Adipocyte (in vitro differentiated cells): ENCODE data around the gene TMPRSS11E.
"Not testable (repeated sequence)": the region's sequence is repeated elsewhere in the genome, so short reads cannot be mapped to it uniquely, and the experiment has no call there.

ENCODE experiments used
- DNase-seq: peaks from one replicate; pipeline ENCODE4 v3.0.0-alpha.2; 2015; ENCODE audit warnings: low read depth
- H3K27me3 ChIP-seq: replicated peaks from 2 replicates; pipeline ENCODE4 v1.7.0; 2013; ENCODE audit warnings: mild to moderate bottlenecking, low read length, moderate library complexity; ENCODE audit not compliant: control insufficient read depth, insufficient read depth
- H3K36me3 ChIP-seq: 2 replicates; pipeline ENCODE4 v1.7.0; 2013; ENCODE audit warnings: low read length, mild to moderate bottlenecking, moderate library complexity; ENCODE audit not compliant: control insufficient read depth, insufficient read depth, severe bottlenecking
- H3K4me1 ChIP-seq: 2 replicates; pipeline ENCODE4 v1.7.0; 2013; ENCODE audit warnings: mild to moderate bottlenecking, low read length, moderate library complexity; ENCODE audit not compliant: control insufficient read depth, insufficient read depth
- H3K4me3 ChIP-seq: 2 replicates; pipeline ENCODE4 v1.7.0; 2013; ENCODE audit warnings: mild to moderate bottlenecking, low read length, moderate library complexity
- H3K9ac ChIP-seq: 2 replicates; pipeline ENCODE4 v1.7.0; 2013; ENCODE audit warnings: mild to moderate bottlenecking, low read length, moderate library complexity
- H3K9me3 ChIP-seq: 2 replicates; pipeline ENCODE4 v1.7.0; 2013; ENCODE audit warnings: mild to moderate bottlenecking, low read length, moderate library complexity; ENCODE audit not compliant: control insufficient read depth

Gene TMPRSS11E

DNA sequence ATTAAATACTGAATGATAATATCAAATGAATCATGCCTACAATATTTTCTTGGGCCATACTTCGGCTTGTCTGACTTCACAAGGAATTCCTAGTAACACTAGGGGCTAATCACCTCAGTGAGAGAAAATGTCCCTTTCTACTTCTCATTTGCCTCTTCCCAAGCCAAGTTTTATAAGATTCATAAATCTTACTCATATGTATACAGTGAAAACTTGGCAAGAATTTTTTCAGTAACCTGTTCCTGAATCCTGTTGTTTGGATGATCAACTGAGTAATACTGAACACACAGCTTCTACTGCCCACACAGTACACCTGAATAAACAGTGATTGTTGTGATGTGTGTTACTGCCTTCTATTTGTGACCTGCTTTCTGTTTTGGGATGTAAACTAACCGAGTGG, 16.5 kb downstream of the TMPRSS11E start:
- H3K36me3 ChIP-seq = no peaks in the 10 kb centered on the region
- peaks cover 2% of the 10 kb centered on the region for H3K9me3 ChIP-seq
- H3K9ac ChIP-seq = no peak overlapping the region
- H3K27me3 ChIP-seq = no peaks in the 10 kb centered on the region
- H3K4me3 ChIP-seq = no peak overlapping the region
- no peak for DNase-seq
- H3K4me1 ChIP-seq = peaks cover 4% of the 10 kb centered on the region

DNA sequence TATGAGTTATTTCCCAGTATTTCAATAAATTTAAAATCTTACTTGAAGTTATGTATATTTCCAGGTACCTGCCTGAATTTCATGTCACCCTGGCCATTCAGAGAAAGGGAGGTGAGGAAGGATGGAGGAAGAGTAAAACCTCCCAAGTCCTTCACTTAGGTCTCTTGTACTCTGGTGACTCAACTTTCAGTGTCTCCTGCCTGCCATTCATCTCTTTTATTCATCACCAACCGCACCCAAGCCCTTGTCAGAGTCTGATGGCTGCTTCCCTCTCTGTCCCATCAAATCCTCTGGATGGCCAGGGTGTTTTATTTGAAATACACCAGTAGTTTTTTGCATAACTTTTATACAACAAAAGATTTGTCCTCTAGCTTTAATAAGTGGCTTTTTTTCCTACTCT, 17.8 kb downstream of the TMPRSS11E start:
- no peaks in the 10 kb centered on the region for H3K27me3 ChIP-seq
- peaks cover 7% of the 10 kb centered on the region for H3K9me3 ChIP-seq
- peaks cover 4% of the 10 kb centered on the region for H3K4me1 ChIP-seq
- H3K4me3 ChIP-seq = no peak overlapping the region
- no peak overlapping the region for H3K9ac ChIP-seq
- no peak for DNase-seq
- no peaks in the 10 kb centered on the region for H3K36me3 ChIP-seq

DNA sequence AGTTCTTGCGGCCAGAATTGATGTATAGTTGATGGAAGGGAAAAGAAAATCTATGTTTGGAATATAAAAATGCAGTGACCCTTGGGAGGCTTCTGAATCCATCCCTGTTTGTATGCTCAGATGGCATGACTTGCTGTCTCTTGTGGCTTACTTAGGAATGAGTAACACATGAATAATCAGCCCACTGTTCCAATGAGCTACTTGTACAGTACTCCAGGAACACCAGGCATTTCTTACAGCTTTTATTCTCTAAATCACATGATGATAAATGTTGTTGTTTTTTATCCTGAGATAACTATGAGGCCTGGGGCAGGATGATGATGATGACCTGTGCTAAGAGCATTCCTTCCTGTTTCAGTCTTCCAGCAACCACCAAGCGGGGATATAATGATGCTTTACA, 18.9 kb downstream of the TMPRSS11E start:
- H3K9ac ChIP-seq = no peak overlapping the region
- H3K9me3 ChIP-seq = peaks cover 7% of the 10 kb centered on the region
- H3K27me3 ChIP-seq = no peaks in the 10 kb centered on the region
- DNase-seq = peak; percentile 7
- no peaks in the 10 kb centered on the region for H3K36me3 ChIP-seq
- peaks cover 4% of the 10 kb centered on the region for H3K4me1 ChIP-seq
- H3K4me3 ChIP-seq = no peak overlapping the region

- H3K4me3 ChIP-seq = no peak overlapping the region
- H3K4me1 ChIP-seq = peaks cover 4% of the 10 kb centered on the region
- no peak for DNase-seq
- H3K27me3 ChIP-seq = no peaks in the 10 kb centered on the region
- H3K9ac ChIP-seq = no peak overlapping the region
- peaks cover 7% of the 10 kb centered on the region for H3K9me3 ChIP-seq
- H3K36me3 ChIP-seq = no peaks in the 10 kb centered on the region
Measured at GRCh38 chr4:68466751-68467150, 19.5 kb downstream of the TMPRSS11E start.

DNA sequence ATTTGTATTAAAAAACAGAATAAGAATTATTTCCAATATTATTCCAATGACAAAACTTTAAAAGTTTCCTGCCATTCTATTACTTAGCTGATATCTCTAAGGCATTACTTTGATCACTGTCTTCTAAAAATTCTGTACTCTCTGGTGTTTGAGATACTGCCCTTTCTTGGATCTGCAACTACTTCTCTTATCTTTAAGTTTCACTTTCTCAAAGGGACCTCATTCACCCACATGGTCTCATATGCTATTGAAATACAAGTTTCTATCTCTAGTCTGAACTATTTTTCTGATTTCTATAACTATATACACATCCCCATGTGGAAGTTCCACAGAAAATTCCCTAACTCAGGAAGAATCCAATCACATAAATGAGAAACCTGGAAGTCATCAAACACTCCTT, 22.2 kb downstream of the TMPRSS11E start:
- no peak for DNase-seq
- no peaks in the 10 kb centered on the region for H3K27me3 ChIP-seq
- H3K4me3 ChIP-seq = no peak overlapping the region
- H3K36me3 ChIP-seq = no peaks in the 10 kb centered on the region
- H3K9ac ChIP-seq = no peak overlapping the region
- H3K4me1 ChIP-seq = peaks cover 4% of the 10 kb centered on the region
- H3K9me3 ChIP-seq = peaks cover 7% of the 10 kb centered on the region

DNA sequence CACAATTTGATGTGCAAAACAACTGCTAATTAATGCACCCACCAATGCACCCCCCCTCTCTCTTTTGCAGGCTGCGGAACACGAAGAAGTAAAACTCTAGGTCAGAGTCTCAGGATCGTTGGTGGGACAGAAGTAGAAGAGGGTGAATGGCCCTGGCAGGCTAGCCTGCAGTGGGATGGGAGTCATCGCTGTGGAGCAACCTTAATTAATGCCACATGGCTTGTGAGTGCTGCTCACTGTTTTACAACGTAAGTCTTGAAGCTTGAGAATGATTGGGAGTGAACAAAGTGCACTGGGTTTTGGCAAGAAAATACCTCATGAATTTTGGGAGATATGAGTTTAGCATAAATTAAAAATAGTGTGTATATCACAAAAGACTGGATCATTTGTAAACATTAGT, 28.9 kb downstream of the TMPRSS11E start:
- H3K27me3 ChIP-seq = no peaks in the 10 kb centered on the region
- H3K4me1 ChIP-seq = peaks cover 4% of the 10 kb centered on the region
- peak; percentile 30 for DNase-seq
- no peak overlapping the region for H3K4me3 ChIP-seq
- H3K9ac ChIP-seq = no peak overlapping the region
- H3K36me3 ChIP-seq = no peaks in the 10 kb centered on the region
- no peaks in the 10 kb centered on the region for H3K9me3 ChIP-seq

DNA sequence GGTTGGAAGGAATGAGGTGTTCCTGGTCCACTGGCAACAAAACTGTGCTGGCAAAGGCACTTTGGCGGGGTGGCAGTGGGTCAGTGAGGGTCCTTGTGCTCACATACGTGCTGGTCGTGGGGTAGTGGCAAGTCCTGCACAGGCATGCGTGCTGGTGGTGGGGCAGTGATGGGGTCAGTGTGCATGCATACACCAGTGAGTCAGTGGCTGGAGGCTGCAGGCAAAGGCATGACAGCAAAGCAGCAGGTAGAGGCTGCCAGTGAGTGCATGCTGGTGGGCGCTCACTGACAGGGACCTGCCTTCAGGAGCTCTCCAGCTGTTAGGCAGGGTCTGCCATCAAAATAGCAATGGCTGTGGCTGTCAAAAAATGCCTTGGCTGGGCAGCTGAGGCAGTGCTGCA, 42.1 kb downstream of the TMPRSS11E start:
- no peak for DNase-seq

DNA sequence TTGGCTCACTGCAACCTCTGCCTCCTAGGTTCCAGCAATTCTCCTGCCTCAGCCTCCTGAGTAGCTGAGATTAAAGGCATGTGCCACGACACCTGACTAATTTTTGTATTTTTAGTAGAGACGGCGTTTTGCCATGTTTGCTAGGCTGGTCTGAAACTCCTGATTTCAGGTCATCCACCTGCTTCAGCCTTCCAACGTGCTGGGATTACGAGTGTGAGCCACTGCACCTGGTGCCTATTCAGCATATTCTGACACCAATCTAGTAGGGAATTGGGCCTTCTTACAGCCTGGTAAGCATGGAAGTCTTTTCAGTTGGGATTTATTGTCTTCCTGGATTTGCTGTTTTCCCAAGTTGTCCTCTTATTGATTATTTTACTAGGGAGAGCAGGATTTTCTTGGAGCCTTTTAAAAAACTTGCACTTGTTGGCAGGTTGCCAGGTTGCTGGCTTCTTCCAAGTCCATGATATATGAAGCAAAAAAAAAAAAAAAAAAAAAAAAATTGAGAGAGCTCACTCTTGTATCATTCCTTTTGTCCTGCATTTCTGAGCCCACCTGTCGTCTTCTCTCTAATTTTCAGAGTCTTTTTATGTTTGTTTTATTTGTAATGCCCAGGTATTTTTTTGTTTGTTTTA, 43.7 kb downstream of the TMPRSS11E start:
- Histone ChIP-seq H3K4me1 (peaks cover 12% of the 10 kb centered on the region), H3K27me3 (no peaks in the 10 kb centered on the region), H3K36me3 (no peaks in the 10 kb centered on the region), H3K9me3 (no peaks in the 10 kb centered on the region), H3K9ac (no peak overlapping the region), H3K4me3 (no peak overlapping the region)
- peak; percentile 19 for DNase-seq

More for the DNA sequence above, 42.1 kb downstream of the TMPRSS11E start:
- Histone ChIP-seq H3K4me1 (peaks cover 12% of the 10 kb centered on the region), H3K9ac (no peak overlapping the region), H3K27me3 (no peaks in the 10 kb centered on the region), H3K9me3 (no peaks in the 10 kb centered on the region), H3K36me3 (no peaks in the 10 kb centered on the region), H3K4me3 (no peak overlapping the region)

GRCh38 chr4:68494688-68495087, 47.4 kb downstream of the TMPRSS11E start:
- no peaks in the 10 kb centered on the region for H3K36me3 ChIP-seq
- H3K4me3 ChIP-seq = no peak overlapping the region
- no peaks in the 10 kb centered on the region for H3K27me3 ChIP-seq
- no peak overlapping the region for H3K9ac ChIP-seq
- no peaks in the 10 kb centered on the region for H3K9me3 ChIP-seq
- H3K4me1 ChIP-seq = peaks cover 12% of the 10 kb centered on the region
- DNase-seq = no peak

DNA sequence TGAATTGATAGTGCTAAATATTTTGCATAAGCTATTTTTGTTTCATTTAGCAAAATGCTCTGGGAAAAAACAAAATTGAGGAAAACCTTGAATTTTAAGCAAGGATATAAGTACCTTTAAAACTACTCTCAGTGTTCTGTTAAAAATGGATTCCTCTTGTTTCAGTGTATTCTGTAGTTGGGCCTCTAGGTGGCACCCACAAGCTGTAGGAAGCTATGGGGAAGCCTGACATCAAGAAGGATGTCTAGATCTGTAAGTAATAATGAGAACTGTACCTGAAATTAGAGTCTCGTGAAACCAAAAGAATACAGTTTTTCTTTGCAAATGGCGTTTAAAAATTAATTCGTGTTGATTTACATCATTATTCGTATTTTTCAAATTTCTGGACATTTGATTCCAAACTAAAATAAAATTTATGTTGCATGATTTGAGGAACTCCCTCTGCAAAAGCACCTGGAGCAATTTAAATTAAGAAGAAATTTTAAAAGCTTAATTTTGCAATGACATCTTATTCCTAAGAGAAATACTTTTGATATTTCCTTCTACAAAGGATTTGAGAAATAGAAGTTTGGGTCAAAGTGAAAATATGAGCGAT, 51.2 kb downstream of the TMPRSS11E start:
- DNase-seq = peak; percentile 80
- Histone ChIP-seq H3K4me1 (no peaks in the 10 kb centered on the region), H3K4me3 (no peak overlapping the region), H3K27me3 (no peaks in the 10 kb centered on the region), H3K9ac (no peak overlapping the region), H3K9me3 (no peaks in the 10 kb centered on the region), H3K36me3 (no peaks in the 10 kb centered on the region)

DNA sequence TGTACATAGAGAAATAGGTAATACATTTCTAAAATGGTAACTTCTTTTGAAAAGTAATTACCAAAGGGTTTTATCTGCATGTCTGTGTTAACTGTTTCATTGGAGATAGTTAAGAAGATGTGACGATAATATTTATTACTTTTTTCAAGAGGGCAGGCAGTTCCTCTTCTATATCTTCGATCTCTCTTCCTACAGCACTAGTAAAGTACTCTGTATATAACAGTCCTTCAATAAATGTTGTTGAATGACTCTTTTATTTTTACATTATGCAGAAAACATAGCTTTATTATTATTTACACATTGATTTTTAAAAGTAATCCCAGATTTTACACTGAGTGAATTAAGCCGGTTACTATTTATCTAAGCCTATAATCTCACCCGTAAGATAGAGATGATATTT, 51.8 kb downstream of the TMPRSS11E start:
- H3K4me1 ChIP-seq = no peaks in the 10 kb centered on the region
- H3K9ac ChIP-seq = no peak overlapping the region
- H3K9me3 ChIP-seq = no peaks in the 10 kb centered on the region
- no peaks in the 10 kb centered on the region for H3K36me3 ChIP-seq
- no peaks in the 10 kb centered on the region for H3K27me3 ChIP-seq
- DNase-seq = no peak
- H3K4me3 ChIP-seq = no peak overlapping the region

DNA sequence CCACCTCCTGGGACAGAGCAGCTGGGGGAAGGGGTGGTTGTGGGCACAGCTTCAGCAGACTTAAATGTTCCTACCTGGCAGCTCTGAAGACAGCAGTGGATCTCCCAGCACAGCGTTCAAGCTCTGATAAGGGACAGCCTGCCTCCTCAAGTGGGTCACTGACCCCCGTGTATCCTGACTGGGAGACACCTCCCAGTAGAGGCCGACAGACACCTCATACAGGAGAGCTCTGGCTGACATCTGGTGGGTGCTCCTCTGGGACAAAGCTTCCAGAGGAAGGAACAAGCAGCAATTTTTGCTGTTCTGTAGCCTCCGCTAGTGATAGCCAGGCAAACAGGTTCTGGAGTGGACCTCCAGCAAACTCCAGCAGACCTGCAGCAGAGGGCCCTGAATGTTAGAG, 56.2 kb downstream of the TMPRSS11E start:
- H3K4me1 ChIP-seq, H3K27me3 ChIP-seq, H3K36me3 ChIP-seq, H3K4me3 ChIP-seq, H3K9me3 ChIP-seq, H3K9ac ChIP-seq, DNase-seq: not testable (repeated sequence)
